ENCODE data around the gene KCNIP4.
"Not testable (repeated sequence)": the region's sequence is repeated elsewhere in the genome, so short reads cannot be mapped to it uniquely, and the experiment has no call there.

KCNIP4 gene

GRCh38 chr4:20847124-20847747 lies 1101.3 kb downstream of the KCNIP4 start:
- peak; percentile 10 for DNase-seq (ENCODE audit: low spot score)

- no peak for DNase-seq (ENCODE audit: low spot score)
Observed at GRCh38 chr4:20844311-20844710, 1104.3 kb downstream of the KCNIP4 start.

DNA sequence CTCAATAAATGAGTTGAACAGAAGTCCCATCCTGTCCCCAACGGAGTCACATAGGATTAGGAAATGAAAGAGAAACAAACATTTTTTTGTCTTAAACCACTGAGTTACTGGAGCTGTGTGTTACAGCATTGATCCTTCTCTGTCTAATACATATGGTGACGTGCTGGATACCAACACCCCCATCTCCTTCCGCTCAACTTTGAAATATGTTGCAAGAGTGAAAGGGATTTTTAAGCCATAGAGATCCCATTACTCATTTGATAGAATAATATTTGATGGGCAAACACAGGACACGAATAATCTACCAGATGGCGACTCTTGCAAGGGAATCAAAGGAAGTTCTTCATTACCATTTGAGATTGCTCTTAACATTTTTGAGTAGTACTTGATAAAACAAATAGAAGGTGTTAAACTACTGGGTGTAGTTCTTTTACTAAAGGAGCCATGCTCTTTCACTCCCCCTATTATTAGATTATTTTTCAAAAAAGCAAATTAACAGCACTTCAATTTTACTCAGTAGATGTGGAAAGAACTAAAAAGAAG lies 1107.9 kb downstream of the KCNIP4 start:
- DNase-seq (ENCODE audit: low spot score): no peak

DNA sequence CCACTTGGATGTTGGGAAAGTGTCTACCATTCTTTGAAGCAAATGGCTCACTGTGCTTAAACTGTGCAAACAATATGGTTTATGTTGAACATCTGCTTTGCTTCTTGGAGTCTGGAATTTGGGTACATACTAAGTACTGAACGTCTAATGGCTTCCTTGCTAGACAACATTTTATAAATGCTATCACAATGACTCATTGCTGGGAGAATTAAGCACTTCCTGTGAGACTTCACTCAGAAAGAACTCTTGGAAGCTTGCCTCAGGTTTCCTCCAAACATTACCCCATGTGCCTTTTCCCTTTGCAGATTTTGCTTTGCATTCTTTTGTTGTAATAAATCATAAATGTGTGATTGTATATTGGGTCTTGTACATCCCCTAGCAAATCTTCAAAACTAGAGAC lies 1108.6 kb downstream of the KCNIP4 start:
- peak; percentile 2 for DNase-seq (ENCODE audit: low spot score)

- DNase-seq (ENCODE audit: low spot score): no peak
Observed at GRCh38 chr4:20838476-20838875, 1110.1 kb downstream of the KCNIP4 start.

DNA sequence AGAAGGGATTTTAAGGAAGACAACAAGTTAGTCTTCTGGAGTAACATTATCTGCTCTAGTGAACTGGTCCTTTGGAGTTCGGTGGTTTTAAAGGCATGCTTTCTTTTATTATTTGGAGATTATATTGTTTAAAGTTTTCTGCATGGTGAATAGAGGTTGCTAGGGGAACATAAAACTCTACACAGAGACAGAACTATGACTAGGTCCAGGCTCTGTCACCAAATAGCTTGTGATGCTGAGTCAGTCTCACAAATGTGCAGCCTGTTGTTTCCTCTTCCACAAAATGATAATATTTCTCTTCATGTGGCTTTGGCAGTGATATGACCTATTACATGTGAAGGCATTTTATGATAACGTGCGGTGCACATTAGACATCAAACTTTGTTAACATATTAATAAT lies 1115.7 kb downstream of the KCNIP4 start:
- peak; percentile 36 for DNase-seq (ENCODE audit: low spot score)

DNA sequence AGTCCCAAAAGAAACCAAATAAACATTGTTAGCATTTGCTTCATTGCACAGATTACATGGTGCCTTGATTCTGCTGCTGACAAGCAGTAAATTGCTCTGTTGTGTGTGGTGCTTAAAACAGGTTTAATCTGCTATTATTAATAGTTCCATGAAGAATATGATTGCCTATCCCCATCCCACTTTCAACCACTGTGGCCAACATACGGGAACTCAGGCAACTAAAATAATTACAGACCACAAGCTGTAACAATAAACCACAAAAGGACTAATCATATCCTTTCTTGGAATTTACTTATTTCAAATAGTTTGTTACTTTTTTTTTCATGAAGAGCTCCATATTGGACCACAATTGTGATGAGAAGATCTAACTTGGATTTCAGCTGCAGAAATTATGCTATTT lies 1116.8 kb downstream of the KCNIP4 start:
- DNase-seq (ENCODE audit: low spot score): no peak

- DNase-seq (ENCODE audit: low spot score): no peak
Observed at GRCh38 chr4:20829617-20830357, 1118.8 kb downstream of the KCNIP4 start.

- DNase-seq (ENCODE audit: low spot score): no peak
Observed at GRCh38 chr4:20825505-20825904, 1123.1 kb downstream of the KCNIP4 start.

DNA sequence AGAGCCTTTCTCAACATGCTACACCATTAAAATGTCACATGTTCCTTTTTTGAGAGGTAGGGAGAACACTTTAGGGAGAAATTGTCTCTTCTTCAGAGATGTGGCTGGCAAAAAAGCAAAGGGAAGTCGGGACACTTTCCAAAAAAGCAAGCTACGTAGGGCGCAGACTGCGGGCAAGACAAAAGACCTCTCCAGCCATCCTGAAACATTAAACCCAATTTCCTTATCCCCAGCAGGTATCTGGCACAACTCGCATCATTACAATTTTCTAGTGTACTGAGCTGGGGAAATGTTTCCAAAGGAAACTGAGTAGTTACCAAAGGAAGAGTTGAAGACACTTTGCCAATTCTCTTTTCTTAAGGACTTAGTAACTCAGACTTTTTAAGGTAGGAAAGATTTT lies 1132.3 kb downstream of the KCNIP4 start:
- no peak for DNase-seq (ENCODE audit: low spot score)

GRCh38 chr4:20813700-20814099 lies 1134.9 kb downstream of the KCNIP4 start:
- DNase-seq (ENCODE audit: low spot score): peak; percentile 8

GRCh38 chr4:20809812-20810211 lies 1138.8 kb downstream of the KCNIP4 start:
- no peak for DNase-seq (ENCODE audit: low spot score)

- DNase-seq (ENCODE audit: low spot score): no peak
Observed at GRCh38 chr4:20805716-20806115, 1142.9 kb downstream of the KCNIP4 start.

GRCh38 chr4:20787940-20788665 lies 1160.5 kb downstream of the KCNIP4 start:
- no peak for DNase-seq (ENCODE audit: low spot score)

DNA sequence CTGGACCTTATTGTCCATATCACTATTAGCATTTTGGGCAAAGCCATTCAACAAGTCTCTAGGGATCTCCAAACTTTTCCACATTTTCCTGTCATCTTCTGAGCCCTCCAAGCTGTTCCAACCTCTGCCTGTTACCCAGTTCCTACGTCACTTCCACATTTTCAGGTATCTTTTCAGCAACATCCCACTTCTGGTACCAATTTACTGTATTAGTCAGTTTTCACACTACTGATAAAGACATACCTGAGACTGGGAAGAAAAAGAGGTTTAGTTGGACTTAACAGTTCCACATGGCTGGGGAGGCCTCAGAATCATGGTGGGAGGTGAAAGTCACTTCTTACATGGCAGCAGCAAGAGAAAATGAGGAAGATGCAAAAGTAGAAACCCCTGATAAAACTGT lies 1165.4 kb downstream of the KCNIP4 start:
- not testable (repeated sequence) for DNase-seq (ENCODE audit: low spot score)

GRCh38 chr4:20778896-20779295 lies 1169.7 kb downstream of the KCNIP4 start:
- DNase-seq (ENCODE audit: low spot score): no peak

DNA sequence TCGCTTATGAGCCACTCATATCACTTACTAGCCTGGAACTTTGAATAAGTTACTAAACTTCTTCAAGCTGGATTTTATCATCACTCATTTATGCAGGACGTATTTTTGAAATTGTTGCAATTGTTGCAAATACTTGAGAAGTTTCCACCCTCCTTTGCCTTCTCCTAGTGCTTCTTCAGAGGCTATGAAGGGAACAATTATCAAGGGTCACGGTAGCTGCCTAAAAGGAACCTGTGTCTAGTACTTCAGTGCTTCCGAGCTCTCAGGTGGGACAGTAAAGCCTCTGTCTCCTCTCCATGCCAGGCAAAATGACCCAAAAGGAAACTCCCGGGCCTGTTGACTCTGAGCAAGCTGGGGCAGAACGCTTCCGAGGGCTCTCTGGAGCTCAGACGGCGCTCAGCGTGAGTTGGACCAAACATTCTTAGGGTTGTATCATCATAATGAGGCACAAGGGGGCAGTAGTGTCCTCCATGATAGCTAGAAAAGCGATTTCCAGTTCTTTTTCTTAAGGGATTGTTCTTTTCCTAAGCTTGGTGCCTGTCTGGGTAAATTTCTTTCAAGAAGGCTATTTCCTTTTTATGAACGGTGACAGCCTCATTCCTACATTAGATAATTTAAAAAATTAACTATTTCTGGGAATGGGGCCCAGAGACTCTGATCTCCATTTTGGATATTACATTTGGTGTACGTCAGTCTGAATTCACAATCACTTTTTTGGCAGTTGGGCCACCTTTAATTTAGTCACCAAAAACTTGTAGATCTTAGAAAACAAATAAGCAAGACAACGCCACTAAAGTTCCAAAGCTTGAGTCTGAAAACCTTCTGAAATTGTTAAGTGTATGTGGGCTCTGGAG lies 1175.2 kb downstream of the KCNIP4 start:
- DNase-seq (ENCODE audit: low spot score): peak; percentile 84

DNA sequence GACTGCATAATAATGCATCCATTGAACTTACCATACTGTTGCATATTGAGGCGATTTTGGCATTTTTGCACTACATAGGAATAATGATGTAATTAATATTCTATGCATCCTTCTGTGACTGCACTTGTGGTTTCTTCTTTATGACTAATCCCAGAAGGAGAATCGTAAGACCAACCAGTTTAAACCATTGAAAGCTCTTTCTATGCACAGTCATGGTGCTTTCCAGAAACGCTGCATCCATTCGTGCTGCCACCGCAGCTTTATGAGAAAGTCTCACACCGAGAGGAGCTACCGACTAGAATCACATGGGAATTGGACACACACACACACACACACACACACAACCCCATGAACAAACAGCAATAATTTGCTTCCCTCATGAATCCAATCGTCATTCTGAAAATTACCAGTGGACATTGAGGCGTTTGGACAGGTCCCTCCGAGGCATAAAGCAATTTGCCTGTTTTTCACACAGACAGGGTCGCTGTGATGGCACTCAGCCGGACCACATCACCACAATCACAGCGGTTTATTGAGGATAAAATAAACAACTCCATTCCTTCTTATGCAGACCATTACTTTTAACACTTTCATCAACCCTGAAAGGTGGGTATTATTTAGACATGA lies 1184.1 kb downstream of the KCNIP4 start:
- DNase-seq (ENCODE audit: low spot score): no peak

- DNase-seq (ENCODE audit: low spot score): no peak
Observed at GRCh38 chr4:20761826-20762225, 1186.7 kb downstream of the KCNIP4 start.

DNA sequence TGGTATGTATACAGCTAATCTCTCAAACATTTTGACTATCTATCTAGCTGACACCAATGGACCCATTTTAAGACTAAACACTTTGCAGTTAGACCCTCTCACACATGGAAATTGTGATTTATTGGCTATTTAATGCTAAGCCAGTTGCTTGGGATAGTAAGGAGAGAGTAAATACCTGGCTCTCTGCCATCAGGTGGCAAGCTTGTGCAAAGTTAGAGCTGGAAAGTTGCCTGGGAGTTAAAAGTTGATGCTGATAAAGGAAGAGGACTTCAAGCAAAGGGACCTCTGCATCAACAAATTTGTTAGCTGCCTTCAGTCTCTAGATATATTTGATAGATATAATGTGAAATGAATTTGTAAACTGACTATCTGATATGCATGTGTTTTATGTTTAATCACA lies 1187.2 kb downstream of the KCNIP4 start:
- DNase-seq (ENCODE audit: low spot score): no peak

DNA sequence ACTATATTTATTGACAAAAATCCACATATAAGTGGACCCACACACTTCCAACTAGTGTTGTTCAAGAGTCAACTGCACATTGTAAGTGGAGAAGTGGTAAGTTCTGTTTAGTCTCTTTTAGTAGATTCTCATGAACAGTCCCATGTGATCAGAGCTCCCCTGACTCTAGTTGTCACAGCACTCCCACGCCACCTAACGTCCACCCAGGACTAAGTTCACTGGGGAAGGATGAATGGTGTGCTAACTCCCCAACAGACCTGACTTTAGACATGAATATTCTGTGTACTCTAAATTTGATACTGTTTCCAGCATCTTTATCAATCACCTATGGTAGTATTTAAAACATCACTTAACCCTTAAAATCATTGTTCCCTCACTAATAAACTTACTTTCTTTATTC lies 1188.5 kb downstream of the KCNIP4 start:
- DNase-seq (ENCODE audit: low spot score): no peak

All from Ammon's horn (tissue), 1 donor.